GM12878 (cell line): ENCODE measurements around the gene TLX2. TPM values are rescaled to one million over a fixed set of nuclear protein-coding genes. Genes with fewer than 3 reads are reported as not detected.

Experiments
- BRCA1 ChIP-seq: IDR thresholded peaks from 2 replicates; pipeline ENCODE4 v1.6.1; 2011; ENCODE audit warnings: low read depth, low read length, improper control_type of control experiment
- CBFB ChIP-seq: IDR thresholded peaks from 2 replicates; pipeline ENCODE4 v1.6.1; 2016; ENCODE audit warnings: antibody characterized with exemption, low read depth
- ESRRA ChIP-seq: IDR thresholded peaks from 2 replicates; pipeline ENCODE4 v1.6.1; 2012; ENCODE audit warnings: mild to moderate bottlenecking, low read length, improper control_type of control experiment
- FOS ChIP-seq: IDR thresholded peaks from 3 replicates; pipeline ENCODE4 v1.6.1; 2011; ENCODE audit warnings: borderline replicate concordance; ENCODE audit not compliant: insufficient read length; ENCODE audit errors: extremely low read depth
- FOXM1 ChIP-seq: IDR thresholded peaks from 2 replicates; pipeline ENCODE4 v1.6.1; 2012; ENCODE audit warnings: low read depth, mild to moderate bottlenecking, inconsistent platforms, low read length, moderate library complexity
- HDAC2 ChIP-seq: fragments of 200-600 bp; sonication (generic); IDR thresholded peaks from 2 replicates; pipeline ENCODE4 v1.6.1; 2017
- HDGF ChIP-seq: fragments of 450-650 bp; IDR thresholded peaks from 2 replicates; pipeline ENCODE4 v1.6.1; 2016; ENCODE audit warnings: antibody characterized with exemption
- KLF5 ChIP-seq: fragments of 450-650 bp; IDR thresholded peaks from 2 replicates; pipeline ENCODE4 v1.6.1; 2014; ENCODE audit warnings: mild to moderate bottlenecking; ENCODE audit not compliant: partially characterized antibody
- MTA2 ChIP-seq: fragments of 450-650 bp; IDR thresholded peaks from 2 replicates; pipeline ENCODE4 v1.6.1; 2016; ENCODE audit warnings: low read depth, mild to moderate bottlenecking, moderate library complexity
- NFYB ChIP-seq: IDR thresholded peaks from 2 replicates; pipeline ENCODE4 v1.6.1; 2011; ENCODE audit warnings: low read depth, mild to moderate bottlenecking, low read length, improper control_type of control experiment, moderate library complexity; ENCODE audit not compliant: insufficient read depth
- NR2C2 ChIP-seq: IDR thresholded peaks from 2 replicates; pipeline ENCODE4 v1.6.1; 2011; ENCODE audit warnings: borderline replicate concordance, low read depth; ENCODE audit not compliant: control insufficient read depth, insufficient read length
- NR2F1 ChIP-seq: fragments of 450-650 bp; conservative IDR thresholded peaks from 2 replicates; pipeline ENCODE4 v1.6.1; 2017; ENCODE audit warnings: mild to moderate bottlenecking
- RCOR1 ChIP-seq: conservative IDR thresholded peaks from 2 replicates; pipeline ENCODE4 v1.6.1; 2012; ENCODE audit warnings: low read depth, low read length, improper control_type of control experiment
- SPI1 ChIP-seq: IDR thresholded peaks from 2 replicates; pipeline ENCODE4 v1.6.1; 2011; ENCODE audit warnings: low read depth, mild to moderate bottlenecking, low read length, moderate library complexity, borderline replicate concordance; ENCODE audit not compliant: insufficient read depth
- TBL1XR1 ChIP-seq: IDR thresholded peaks from 2 replicates; pipeline ENCODE4 v1.6.1; 2012; ENCODE audit warnings: low read depth, low read length, improper control_type of control experiment
- ZNF24 ChIP-seq: fragments of 450-650 bp; IDR thresholded peaks from 2 replicates; pipeline ENCODE4 v1.6.1; 2017; ENCODE audit warnings: antibody characterized with exemption, mild to moderate bottlenecking
- polyA plus RNA-seq, 11 experiments: library from polyadenylated mRNA; depleted of rRNA in 4 of 11; unstranded in 6 of 11; stranded (reverse) in 5 of 11; fragments of >200 nt; fragmentation: Nextera tagmentation in 4 of 11; fragmentation: Illumina TruSeq in 1 of 11; extraction: Ambion mirVana in 4 of 11; extraction: Trizol in 1 of 11; gene quantifications; 1 replicate in 1 of 11; 2 replicates in 10 of 11; pipeline versions ENCODE4 v1.2.1 to v1.2.3, GENCODE V29; 2011 to 2016; ENCODE audit warnings: inconsistent platforms in 2 of 11, missing spikeins in 2 of 11, low read depth in 1 of 11
- total RNA-seq, 4 experiments: library from RNA; depleted of rRNA in 3 of 4; stranded (reverse); fragments of >200 nt in 3 of 4; fragmentation: Illumina TruSeq in 1 of 4; extraction: Trizol in 1 of 4; gene quantifications; 2 replicates each; pipeline versions ENCODE4 v1.2.1 to v1.2.3, GENCODE V29; 2013 to 2021
- TF ChIP-seq, protein P1 (sequence below): IDR thresholded peaks from 2 replicates; pipeline ENCODE4 v1.6.1; 2012; ENCODE audit warnings: mild to moderate bottlenecking, low read depth, low read length
- TF ChIP-seq, protein P2 (sequence below): fragments of 150-350 bp; IDR thresholded peaks from 2 replicates; pipeline ENCODE4 v1.6.1; 2016; ENCODE audit warnings: low read depth, low read length
- TF ChIP-seq, protein P3 (sequence below): IDR thresholded peaks from 2 replicates; pipeline ENCODE4 v1.6.1; 2012; ENCODE audit warnings: low read length, inconsistent platforms
- TF ChIP-seq, protein P4 (sequence below), 3 experiments: IDR thresholded peaks in 2 of 3; conservative IDR thresholded peaks in 1 of 3; 2 replicates each; pipeline ENCODE4 v1.5.1; 2011; ENCODE audit warnings: low read depth in 3 of 3, low read length in 3 of 3, mild to moderate bottlenecking in 3 of 3, control low read depth in 2 of 3, moderate library complexity in 2 of 3, inconsistent platforms in 1 of 3, mixed read lengths in 1 of 3; ENCODE audit not compliant: control insufficient read depth in 2 of 3, insufficient read depth in 1 of 3; ENCODE audit errors: extremely low read depth in 1 of 3

The TLX2 gene
- total and polyA plus RNA-seq, 10 of the 15 experiments (the other 5 are each of a cell fraction or from before 2014, with no cell fraction given), result 0.06 to 5.5 (median 3.6) TPM; not detected in 1

DNA sequence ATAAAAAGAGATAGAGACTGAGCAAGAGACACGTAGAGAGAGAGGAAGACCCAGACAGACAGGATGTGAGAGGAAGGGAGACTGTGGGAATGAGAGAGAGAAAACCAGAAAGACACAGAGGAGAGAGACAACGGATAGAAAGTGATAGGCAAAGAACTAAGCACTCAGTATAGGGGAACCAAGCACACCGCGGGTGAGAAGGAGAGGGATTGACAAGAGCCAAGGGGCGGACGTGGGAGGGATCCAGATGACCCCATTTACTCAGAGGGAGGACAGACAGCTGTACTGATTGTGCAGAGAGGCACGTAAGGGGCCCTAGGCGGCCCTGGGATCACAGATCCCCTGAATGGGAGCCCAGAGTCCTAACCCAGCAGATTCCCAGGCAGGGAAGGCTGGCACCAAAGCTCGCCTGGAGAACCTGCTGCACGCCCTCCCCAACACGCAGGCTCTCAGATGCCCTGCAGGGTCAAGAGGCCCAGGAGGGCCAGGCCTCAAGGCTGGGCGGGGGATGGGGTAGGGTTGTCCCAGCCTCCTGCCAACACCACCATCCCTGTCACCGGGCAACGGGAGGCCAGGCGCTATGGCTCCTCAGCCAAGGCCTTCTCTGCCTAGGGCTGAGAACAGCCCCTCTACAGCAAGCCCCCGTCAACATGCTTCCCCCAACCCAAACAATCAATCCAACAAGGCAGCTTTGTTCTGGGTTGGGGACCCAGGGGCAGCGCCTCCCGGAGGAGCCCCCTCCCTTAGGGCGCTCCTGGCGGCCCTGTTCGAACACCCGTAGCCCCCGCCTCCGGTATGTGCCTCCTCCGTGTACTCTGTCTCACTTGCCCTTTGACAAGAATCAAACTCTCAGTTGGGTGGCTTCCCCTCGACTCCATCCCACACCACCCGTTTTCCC lies 38.9 kb downstream of the TLX2 start (continued):
- TF ChIP-seq ESRRA (no peak), KLF5 (no peak), FOS (no peak), FOXM1 (no peak), NR2F1 (peak; percentile 73; the same call in 1 of the 2 replicates), NR2C2 (no peak), HDGF (peak; percentile 47; the same call in 1 of the 2 replicates), ZNF24 (no peak), HDAC2 (no peak), SPI1 (no peak), MTA2 (no peak), RCOR1 (no peak), NFYB (no peak), BRCA1 (no peak), CBFB (no peak), TBL1XR1 (no peak)
- TF ChIP-seq, protein P1, sequence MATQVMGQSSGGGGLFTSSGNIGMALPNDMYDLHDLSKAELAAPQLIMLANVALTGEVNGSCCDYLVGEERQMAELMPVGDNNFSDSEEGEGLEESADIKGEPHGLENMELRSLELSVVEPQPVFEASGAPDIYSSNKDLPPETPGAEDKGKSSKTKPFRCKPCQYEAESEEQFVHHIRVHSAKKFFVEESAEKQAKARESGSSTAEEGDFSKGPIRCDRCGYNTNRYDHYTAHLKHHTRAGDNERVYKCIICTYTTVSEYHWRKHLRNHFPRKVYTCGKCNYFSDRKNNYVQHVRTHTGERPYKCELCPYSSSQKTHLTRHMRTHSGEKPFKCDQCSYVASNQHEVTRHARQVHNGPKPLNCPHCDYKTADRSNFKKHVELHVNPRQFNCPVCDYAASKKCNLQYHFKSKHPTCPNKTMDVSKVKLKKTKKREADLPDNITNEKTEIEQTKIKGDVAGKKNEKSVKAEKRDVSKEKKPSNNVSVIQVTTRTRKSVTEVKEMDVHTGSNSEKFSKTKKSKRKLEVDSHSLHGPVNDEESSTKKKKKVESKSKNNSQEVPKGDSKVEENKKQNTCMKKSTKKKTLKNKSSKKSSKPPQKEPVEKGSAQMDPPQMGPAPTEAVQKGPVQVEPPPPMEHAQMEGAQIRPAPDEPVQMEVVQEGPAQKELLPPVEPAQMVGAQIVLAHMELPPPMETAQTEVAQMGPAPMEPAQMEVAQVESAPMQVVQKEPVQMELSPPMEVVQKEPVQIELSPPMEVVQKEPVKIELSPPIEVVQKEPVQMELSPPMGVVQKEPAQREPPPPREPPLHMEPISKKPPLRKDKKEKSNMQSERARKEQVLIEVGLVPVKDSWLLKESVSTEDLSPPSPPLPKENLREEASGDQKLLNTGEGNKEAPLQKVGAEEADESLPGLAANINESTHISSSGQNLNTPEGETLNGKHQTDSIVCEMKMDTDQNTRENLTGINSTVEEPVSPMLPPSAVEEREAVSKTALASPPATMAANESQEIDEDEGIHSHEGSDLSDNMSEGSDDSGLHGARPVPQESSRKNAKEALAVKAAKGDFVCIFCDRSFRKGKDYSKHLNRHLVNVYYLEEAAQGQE, result no peak
- TF ChIP-seq, protein P2, sequence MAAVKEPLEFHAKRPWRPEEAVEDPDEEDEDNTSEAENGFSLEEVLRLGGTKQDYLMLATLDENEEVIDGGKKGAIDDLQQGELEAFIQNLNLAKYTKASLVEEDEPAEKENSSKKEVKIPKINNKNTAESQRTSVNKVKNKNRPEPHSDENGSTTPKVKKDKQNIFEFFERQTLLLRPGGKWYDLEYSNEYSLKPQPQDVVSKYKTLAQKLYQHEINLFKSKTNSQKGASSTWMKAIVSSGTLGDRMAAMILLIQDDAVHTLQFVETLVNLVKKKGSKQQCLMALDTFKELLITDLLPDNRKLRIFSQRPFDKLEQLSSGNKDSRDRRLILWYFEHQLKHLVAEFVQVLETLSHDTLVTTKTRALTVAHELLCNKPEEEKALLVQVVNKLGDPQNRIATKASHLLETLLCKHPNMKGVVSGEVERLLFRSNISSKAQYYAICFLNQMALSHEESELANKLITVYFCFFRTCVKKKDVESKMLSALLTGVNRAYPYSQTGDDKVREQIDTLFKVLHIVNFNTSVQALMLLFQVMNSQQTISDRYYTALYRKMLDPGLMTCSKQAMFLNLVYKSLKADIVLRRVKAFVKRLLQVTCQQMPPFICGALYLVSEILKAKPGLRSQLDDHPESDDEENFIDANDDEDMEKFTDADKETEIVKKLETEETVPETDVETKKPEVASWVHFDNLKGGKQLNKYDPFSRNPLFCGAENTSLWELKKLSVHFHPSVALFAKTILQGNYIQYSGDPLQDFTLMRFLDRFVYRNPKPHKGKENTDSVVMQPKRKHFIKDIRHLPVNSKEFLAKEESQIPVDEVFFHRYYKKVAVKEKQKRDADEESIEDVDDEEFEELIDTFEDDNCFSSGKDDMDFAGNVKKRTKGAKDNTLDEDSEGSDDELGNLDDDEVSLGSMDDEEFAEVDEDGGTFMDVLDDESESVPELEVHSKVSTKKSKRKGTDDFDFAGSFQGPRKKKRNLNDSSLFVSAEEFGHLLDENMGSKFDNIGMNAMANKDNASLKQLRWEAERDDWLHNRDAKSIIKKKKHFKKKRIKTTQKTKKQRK, result no peak
- TF ChIP-seq, protein P3, sequence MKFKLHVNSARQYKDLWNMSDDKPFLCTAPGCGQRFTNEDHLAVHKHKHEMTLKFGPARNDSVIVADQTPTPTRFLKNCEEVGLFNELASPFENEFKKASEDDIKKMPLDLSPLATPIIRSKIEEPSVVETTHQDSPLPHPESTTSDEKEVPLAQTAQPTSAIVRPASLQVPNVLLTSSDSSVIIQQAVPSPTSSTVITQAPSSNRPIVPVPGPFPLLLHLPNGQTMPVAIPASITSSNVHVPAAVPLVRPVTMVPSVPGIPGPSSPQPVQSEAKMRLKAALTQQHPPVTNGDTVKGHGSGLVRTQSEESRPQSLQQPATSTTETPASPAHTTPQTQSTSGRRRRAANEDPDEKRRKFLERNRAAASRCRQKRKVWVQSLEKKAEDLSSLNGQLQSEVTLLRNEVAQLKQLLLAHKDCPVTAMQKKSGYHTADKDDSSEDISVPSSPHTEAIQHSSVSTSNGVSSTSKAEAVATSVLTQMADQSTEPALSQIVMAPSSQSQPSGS, result no peak
- TF ChIP-seq, protein P4, sequence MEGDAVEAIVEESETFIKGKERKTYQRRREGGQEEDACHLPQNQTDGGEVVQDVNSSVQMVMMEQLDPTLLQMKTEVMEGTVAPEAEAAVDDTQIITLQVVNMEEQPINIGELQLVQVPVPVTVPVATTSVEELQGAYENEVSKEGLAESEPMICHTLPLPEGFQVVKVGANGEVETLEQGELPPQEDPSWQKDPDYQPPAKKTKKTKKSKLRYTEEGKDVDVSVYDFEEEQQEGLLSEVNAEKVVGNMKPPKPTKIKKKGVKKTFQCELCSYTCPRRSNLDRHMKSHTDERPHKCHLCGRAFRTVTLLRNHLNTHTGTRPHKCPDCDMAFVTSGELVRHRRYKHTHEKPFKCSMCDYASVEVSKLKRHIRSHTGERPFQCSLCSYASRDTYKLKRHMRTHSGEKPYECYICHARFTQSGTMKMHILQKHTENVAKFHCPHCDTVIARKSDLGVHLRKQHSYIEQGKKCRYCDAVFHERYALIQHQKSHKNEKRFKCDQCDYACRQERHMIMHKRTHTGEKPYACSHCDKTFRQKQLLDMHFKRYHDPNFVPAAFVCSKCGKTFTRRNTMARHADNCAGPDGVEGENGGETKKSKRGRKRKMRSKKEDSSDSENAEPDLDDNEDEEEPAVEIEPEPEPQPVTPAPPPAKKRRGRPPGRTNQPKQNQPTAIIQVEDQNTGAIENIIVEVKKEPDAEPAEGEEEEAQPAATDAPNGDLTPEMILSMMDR (IDR thresholded peaks at IDR 0.05 in 2 of 3, conservative IDR thresholded peaks at IDR 0.05 in 1 of 3; ENCODE audit: control insufficient read depth in 2 of 3, extremely low read depth in 1 of 3, insufficient read depth in 1 of 3, low read depth in 3 of 3, low read length in 3 of 3), result no peak
